Measurements from ENCODE around the gene AZI2.

Gene AZI2

DNA sequence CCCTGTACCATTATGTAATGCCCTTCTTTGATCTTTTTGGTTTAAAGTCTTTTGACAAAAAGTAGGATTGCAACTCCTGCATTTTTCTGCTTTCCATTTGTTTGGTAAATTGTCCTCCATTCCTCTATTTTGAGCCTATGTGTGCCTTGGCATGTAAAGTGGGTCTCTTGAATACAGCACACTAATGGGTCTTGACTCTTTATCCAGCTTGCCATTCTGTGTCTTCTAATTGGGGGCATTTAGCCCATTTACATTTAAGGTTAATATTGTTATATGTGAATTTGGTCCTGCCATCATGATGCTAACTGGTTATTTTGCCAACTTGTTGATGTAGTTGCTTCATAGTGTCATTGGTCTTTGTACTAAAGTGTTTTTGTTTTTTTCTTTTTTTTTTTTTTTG lies 74.8 kb downstream of the AZI2 start:
- TF ChIP-seq ZFX (IDR thresholded peaks at IDR 0.05; ENCODE audit: borderline replicate concordance): no peak
- TF ChIP-seq, protein P1, sequence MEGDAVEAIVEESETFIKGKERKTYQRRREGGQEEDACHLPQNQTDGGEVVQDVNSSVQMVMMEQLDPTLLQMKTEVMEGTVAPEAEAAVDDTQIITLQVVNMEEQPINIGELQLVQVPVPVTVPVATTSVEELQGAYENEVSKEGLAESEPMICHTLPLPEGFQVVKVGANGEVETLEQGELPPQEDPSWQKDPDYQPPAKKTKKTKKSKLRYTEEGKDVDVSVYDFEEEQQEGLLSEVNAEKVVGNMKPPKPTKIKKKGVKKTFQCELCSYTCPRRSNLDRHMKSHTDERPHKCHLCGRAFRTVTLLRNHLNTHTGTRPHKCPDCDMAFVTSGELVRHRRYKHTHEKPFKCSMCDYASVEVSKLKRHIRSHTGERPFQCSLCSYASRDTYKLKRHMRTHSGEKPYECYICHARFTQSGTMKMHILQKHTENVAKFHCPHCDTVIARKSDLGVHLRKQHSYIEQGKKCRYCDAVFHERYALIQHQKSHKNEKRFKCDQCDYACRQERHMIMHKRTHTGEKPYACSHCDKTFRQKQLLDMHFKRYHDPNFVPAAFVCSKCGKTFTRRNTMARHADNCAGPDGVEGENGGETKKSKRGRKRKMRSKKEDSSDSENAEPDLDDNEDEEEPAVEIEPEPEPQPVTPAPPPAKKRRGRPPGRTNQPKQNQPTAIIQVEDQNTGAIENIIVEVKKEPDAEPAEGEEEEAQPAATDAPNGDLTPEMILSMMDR (IDR thresholded peaks at IDR 0.05): no peak
- no peak overlapping the region for H3K27ac ChIP-seq

Data from 22Rv1 (cell line).